Prostate gland (tissue), 1 donor: ENCODE results near the gene INPP4B.

ENCODE experiments used
- POLR2A ChIP-seq: fragments of 450-650 bp; IDR thresholded peaks from one replicate; pipeline ENCODE4 v1.6.1; 2016; ENCODE audit warnings: antibody characterized with exemption, mild to moderate bottlenecking
- POLR2AphosphoS5 ChIP-seq: sonication (generic); formaldehyde crosslinking; IDR thresholded peaks from one replicate; pipeline ENCODE4 v1.6.1; 2017; ENCODE audit warnings: antibody characterized with exemption

DNA sequence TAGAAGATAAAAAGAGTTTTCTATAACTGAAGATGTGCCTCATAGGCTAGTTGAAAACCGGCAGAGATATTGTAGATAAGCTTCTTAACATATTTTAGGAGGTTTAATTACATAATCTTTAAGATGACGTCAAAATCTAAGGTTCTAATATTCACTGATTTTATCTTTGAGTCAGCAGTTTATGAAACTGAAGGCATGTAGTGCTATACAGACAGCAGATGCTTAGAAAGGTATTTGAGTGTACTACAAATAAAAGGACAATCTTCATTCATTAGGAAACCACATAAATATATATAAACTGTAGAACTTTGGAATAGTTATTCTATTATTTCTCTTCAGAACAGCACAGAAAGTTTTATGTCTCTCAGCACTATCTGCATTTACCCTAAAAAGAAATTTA lies 704.9 kb downstream of the INPP4B start:
- TF ChIP-seq POLR2A (no peak), POLR2AphosphoS5 (no peak)
